Activated T-cell treated with anti-CD3 and anti-CD28 coated beads, Interleukin-2, amount 50 U/mL, for 1 hour (primary cell): Measurements from ENCODE around the gene CYP27C1.
"Not testable (repeated sequence)": the region's sequence is repeated elsewhere in the genome, so short reads cannot be mapped to it uniquely, and the experiment has no call there.

Experiments
- DNase-seq: peaks from one replicate; pipeline ENCODE4 v3.0.0-alpha.2; 2020

The CYP27C1 gene, protein sequence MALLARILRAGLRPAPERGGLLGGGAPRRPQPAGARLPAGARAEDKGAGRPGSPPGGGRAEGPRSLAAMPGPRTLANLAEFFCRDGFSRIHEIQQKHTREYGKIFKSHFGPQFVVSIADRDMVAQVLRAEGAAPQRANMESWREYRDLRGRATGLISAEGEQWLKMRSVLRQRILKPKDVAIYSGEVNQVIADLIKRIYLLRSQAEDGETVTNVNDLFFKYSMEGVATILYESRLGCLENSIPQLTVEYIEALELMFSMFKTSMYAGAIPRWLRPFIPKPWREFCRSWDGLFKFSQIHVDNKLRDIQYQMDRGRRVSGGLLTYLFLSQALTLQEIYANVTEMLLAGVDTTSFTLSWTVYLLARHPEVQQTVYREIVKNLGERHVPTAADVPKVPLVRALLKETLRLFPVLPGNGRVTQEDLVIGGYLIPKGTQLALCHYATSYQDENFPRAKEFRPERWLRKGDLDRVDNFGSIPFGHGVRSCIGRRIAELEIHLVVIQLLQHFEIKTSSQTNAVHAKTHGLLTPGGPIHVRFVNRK

DNA sequence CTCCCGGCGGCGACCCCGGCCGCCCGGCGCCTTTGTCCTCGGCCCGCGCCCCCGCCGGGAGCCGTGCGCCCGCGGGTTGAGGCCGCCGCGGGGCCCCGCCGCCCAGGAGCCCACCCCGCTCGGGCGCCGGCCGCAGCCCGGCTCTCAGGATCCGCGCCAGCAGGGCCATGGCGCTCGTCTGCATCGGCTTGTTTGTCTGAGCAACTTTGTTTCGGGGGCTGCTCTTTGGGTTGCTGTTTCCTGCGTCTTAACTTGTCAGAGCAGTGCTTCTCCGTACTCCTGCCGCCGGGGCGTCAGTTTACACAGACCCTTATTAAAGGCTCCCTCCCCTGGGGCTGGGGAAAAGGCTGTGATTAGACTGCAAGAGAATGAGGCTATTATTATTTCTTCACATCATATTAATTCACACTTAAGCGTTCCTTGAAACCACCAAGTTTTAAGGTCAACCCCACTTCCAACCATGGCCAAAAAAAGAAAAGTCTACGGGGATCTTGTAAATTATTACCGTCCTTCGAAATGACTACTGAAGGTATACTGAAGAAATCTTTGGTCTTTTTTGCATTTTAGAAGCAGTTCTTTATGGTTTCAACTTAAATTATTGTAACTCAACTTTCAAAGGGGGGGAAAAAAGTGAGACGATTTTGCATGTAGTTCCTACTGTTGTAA is at the start of gene CYP27C1:
Gene CYP27C1 (minus strand): TSS at position 198 of the 666 bp plus-strand sequence. CDS start 29 bp downstream, at position 169.
- DNase-seq = no peak

DNA sequence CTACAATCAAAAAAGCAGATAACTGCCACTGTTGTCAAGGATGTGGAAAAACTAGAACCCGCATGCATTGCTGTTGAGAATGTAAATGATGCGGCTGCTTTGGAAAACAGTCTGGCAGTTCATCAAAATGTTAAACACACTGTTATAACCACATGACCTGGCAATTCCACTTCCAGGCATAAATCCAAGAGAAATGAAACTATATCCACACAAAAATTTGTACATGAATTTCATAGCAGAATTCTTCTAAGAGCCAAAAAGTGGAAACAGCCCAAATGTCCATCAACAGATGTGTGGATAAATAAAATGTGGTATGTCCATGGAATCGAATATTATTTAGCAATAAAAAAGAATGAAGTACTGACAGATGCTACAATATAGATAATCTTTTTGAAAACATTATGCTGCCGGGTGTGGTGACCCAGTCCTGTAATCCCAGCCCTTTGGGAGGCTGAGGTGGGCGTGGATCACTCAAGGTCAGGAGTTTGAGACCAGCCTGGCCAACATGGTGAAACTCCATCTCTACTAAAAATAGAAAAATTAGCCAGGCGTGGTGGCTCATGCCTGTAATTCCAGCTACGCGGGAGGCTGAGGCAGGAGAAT is 41.8 kb upstream of the CYP27C1 start:
- DNase-seq = no peak

DNA sequence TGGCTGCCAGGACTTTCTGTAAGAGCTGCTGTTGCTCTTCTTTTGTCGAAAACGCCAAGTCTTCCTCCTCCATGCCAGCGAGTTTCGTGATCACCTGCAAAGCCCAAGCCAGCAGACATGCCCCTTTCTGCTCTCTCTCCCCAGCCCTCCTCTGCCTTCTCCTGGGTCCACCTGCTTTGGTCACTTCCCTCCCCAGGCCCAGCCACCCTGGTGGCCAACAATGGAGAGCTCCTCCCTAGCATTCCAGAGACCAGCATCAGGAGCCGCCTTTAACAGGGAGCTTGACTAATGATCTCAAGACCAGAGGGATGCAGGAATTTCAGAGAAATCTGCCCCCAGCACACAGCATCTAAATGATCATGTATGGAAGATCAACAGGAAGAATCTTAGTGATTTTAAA is 39.3 kb upstream of the CYP27C1 start:
- DNase-seq = no peak

GRCh38 chr2:127256866-127257265 is 36.8 kb upstream of the CYP27C1 start:
- DNase-seq = no peak

DNA sequence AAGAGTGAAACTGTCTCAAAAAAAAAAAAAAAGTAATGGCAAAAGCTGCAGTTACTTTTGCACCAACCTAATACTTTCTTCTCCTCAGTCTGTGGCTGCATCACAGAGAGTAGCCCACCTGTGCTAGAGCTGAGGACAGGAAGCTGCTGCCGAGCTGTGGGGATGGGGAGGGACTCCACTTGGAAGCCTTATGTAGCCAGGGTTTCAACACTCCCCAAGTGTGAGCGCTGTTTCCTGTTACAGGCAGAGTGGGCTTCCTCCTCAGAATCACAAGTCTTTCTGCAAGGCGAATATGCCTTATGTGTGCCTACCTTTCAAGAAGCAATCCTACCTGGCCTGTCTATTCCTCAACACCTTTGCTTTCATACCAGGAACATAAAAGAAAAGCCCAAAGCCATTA is 36.3 kb upstream of the CYP27C1 start:
- DNase-seq = no peak

DNA sequence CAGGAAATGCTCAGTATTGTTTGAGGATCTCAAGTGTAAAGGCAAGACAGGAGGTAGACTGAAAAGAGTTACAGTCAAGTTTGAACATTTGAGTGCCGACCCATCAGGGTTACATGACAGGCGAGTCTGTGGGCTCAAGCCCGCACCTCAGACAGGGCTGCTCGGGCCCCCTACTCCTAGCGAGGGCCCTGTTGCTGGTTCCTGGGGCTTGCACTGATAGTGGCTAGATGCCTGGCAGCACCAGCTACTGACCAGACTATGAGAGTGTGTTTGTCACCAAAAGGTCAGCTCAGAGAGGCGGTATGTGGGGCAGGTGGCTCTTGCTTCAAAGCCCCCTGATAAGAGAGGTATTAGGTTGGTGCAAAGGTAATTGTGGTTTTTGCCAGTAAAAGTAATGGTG is 35.6 kb upstream of the CYP27C1 start:
- no peak for DNase-seq

DNA sequence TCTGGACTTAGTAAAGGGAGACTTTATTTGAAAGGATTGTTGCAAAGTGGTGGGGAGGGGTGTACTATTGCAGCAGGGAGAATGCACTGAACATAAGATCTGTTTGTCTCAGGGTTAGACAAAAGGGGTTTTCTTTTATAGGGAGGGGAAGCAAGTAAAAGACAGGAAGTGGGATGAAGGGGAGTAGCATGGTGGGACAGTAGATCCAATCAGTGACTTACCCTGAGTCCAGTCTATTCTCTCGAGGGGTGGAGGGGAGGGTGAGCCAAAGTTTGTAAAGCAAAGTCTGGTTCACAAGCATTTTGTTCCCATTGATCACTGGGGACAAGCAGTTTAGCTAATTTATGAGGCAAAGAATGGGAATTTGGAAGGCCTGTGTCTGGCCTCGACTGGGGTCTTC is 35.0 kb upstream of the CYP27C1 start:
- no peak for DNase-seq

- no peak for DNase-seq
These were observed 34.4 kb upstream of the CYP27C1 start for GRCh38 chr2:127254386-127254981.

- DNase-seq = not testable (repeated sequence)
These were observed 21.1 kb upstream of the CYP27C1 start for GRCh38 chr2:127241184-127241583.

DNA sequence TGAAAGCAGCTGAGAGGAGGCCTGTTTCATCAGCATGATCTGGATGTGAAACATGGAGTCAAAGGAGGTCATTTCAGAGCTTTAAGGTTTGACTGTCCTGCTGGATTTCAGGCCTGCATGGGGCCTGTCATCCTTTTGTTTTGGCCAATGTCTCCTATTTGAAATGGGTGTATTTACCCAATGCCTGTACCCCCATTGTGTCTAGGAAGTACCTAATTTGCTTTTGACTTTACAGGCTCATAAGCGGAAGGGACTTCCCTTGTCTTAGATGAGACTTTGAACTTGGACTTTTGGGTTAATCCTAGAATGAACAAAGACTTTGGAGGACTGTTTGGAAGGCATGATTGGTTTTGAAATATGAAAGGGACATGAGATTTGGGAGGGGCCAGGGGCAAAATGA is 19.3 kb upstream of the CYP27C1 start:
- DNase-seq = no peak

DNA sequence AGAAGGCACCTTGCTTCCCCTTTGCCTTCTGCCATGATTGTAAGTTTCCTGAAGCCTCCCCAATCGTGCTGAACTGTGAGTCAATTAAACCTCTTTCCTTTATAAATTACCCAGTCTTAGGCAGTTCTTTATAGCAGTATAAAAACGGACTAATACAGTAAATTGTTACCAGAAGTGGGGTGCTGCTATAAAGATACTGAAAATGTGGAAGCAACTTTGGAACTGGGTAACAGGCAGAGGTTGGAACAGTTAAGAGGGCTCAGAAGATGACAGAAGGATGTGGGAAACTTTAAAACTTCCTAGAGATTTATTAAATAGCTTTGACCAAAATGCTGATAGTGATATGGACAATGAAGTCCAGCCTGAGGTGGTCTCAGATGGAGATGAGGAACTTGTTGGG is 17.7 kb upstream of the CYP27C1 start:
- not testable (repeated sequence) for DNase-seq

DNA sequence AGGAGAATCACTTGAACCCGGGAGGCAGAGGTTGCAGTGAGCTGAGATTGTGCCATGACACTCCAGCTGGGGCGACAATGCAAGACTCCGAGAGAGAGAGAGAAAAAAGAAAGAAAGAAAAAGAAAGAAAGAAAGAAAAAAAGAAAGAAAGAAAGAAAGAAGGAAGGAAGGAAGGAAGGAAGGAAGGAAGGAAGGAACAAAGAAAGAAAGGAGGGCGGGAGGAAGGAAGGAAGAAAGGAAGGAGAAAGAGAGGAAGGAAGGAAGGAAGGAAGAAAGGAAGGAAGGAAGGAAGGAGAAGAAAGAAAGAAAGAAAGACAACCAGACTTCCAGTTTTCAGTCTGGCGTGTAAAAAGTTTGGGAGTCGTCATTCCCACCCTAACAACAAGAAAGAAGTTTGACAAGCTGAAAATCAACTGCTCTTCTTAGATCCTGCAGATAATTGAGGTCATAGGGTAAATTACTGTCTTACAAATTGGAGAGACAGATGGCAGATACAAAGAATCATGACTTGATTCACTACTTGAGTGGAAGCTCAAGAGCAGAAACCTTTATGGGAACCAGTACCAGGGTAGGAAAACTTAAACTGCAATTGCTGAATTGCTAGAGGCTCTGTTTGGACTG is 15.1 kb upstream of the CYP27C1 start:
- DNase-seq = no peak

- DNase-seq = no peak
These were observed 13.6 kb upstream of the CYP27C1 start for GRCh38 chr2:127233710-127234109.

DNA sequence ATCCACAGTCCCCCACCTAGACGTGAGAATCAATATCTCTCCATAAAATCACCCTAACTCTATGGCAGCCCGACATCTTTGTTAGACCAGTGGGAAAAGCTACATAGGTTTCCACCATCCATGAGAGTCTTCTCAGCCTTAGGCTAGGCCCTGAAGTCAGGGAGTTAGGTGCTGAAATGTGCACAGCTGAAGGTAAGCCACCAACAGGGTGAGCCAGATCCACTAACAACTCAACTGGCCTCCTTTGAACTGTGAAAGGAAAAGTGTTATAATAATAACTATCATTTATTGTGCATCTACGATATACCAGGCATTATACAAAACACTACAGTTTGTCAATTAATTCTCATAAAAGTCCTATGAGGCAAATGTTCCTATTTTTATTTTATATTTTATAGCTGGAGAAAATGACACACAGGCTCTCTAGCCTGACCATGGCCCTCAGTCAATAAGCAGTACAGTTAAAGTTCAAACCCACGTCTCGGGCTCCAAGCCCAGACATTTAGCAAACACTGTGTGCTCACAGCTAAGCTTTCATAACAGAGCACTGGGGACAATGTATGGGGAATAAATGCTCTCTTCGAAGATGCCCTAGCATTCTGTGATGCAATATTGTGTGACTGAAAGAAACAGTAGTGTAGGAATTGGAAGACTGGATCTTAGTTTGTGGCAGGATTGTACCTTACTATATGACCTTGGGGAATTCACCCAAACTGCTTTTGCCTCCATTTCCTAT is 11.2 kb upstream of the CYP27C1 start:
- no peak for DNase-seq

GRCh38 chr2:127229555-127229954 is 9.5 kb upstream of the CYP27C1 start:
- no peak for DNase-seq

DNA sequence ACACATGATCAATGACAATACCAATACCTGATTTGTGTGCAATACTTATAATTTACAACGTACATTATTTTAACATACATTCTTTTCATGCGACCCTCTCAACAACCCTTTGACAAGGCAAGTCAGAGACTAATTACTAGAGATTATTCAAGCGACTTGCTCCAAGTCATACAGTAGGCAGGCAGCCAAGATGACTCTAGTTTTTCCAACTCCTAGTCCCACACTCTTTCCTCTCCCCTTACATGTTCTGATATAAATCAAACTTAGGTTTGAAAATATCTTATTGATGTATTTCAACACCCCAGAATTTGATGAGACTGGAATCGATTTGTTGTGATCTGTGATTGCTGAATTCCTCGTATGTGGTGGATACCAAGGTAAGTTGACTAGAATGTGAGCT is 8.0 kb upstream of the CYP27C1 start:
- no peak for DNase-seq

DNA sequence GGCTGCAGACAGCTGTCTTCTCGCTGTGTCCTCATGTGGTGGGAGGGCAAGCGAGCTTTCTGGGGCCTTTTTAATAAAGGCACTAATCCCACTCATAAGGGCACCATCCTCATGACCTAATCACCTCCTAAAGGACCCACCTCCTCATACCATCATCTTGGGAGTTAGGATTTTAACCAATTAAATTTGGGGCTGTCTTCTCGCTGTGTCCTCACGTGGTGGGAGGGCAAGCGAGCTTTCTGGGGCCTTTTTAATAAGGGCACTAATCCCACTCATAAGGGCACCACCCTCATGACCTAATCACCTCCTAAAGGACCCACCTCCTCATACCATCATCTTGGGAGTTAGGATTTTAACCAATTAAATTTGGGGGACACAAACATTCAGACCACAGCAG is 7.2 kb upstream of the CYP27C1 start:
- DNase-seq = not testable (repeated sequence)

GRCh38 chr2:127226520-127227263 is 6.6 kb upstream of the CYP27C1 start:
- DNase-seq = no peak

DNA sequence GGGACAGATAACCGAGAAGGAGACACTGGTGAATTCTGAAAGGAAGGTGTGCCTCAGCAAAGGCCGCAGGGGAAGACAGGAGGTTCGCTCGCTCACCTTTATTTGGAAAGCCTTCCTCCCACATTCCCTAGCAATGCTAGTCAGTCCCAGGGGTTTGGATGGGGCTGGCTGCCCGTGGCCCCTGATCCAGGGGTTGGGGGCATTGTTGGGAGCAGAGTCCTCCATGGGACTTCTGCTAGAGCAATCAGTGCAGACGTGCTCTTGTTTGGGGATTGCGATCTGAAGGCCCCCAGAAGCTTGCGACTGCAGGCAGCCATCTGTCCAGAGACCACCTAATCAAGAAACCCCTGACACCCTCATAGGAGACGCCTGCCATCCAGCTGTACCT is 6.0 kb upstream of the CYP27C1 start:
- DNase-seq = no peak

DNA sequence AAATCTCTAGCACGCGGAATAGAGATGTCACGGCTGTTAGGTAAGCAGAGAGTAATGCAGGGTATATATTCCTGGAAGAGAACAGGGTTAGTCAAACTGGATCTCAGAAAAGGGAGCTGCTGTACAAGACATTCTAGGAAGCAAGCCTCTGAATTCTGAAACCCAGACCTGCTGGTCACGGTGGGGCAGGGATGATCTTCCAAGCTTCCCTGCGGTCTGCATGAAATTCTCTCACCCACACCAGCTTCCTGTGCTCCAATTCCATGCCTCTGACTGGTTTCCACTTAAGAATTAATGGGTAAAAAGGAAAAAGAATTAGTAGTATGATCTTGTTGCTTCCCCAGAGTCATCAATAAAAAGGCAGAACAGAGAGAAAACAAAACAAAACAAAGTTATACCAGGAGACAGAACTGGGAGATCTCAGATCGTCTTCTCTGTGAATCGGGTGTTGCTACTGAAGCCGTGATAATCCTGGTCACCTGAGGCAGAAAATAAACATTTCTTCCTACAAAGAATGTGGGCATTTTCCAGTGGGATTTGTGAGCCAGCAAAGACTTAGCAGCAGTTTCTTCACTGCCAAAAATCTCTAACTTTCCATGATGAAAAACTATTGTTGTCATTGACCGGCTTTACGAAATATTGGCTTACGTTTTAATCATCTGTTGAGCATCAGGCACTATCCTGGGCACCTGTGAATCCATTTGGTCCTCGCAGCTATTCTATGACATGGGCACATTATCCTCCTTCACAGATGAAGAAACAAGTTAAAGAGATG is 5.3 kb upstream of the CYP27C1 start:
- no peak for DNase-seq

DNA sequence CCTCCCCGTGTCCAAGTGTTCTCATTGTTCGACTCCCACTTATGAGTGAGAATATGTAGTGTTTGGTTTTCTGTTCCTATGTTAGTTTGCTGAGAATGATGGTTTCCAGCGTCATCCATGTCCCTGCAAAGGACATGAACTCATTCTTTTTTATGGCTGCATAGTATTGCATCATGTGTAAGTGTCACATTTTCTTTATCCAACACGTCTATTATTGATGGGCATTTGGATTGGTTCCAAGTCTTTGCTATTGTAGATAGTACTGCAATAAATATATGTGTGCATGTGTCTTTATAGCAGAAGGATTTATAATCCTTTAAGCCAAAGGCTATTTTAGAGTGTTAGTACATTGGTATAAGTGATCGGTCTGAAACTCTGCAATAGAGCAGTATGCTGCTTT is 4.0 kb upstream of the CYP27C1 start:
- not testable (repeated sequence) for DNase-seq
